Karpas-422 (cell line): ENCODE measurements around the gene UST. TPM values are rescaled to one million over a fixed set of nuclear protein-coding genes. Genes with fewer than 3 reads are reported as not detected.

Experiments
- DNase-seq: peaks from one replicate; pipeline ENCODE4 v3.0.0-alpha.2; 2015
- H2AFZ ChIP-seq: fragments of 200-600 bp; sonication (generic); 2 replicates; pipeline ENCODE4 v1.6.1; 2014; ENCODE audit warnings: antibody characterized with exemption, low read length, mixed read lengths
- H3K27ac ChIP-seq: fragments of 200-600 bp; sonication (generic); 2 replicates; pipeline ENCODE4 v1.5.1; 2014; ENCODE audit warnings: mild to moderate bottlenecking, low read length, moderate library complexity
- H3K27me3 ChIP-seq: fragments of 200-600 bp; sonication (generic); 2 replicates; pipeline ENCODE4 v1.6.1; 2014; ENCODE audit warnings: low read length, mixed read lengths
- H3K36me3 ChIP-seq: fragments of 200-600 bp; sonication (generic); 2 replicates; pipeline ENCODE4 v1.6.1; 2014; ENCODE audit warnings: low read length, mixed read lengths; ENCODE audit not compliant: insufficient read depth
- H3K4me1 ChIP-seq: fragments of 200-600 bp; sonication (generic); 2 replicates; pipeline ENCODE4 v1.6.1; 2014; ENCODE audit warnings: mild to moderate bottlenecking, low read length, mixed read lengths
- H3K4me2 ChIP-seq: fragments of 200-600 bp; sonication (generic); 2 replicates; pipeline ENCODE4 v1.6.1; 2014; ENCODE audit warnings: low read length, low read depth, mild to moderate bottlenecking; ENCODE audit not compliant: poor library complexity, severe bottlenecking
- H3K4me3 ChIP-seq: fragments of 200-600 bp; sonication (generic); 2 replicates; pipeline ENCODE4 v1.5.1; 2014; ENCODE audit warnings: mild to moderate bottlenecking, antibody characterized with exemption, low read length, mixed read lengths
- H3K79me2 ChIP-seq: fragments of 200-600 bp; sonication (generic); 2 replicates; pipeline ENCODE4 v1.6.1; 2014; ENCODE audit warnings: mild to moderate bottlenecking, low read length, mixed read lengths
- H3K9ac ChIP-seq: fragments of 200-600 bp; sonication (generic); 2 replicates; pipeline ENCODE4 v1.6.0; 2014; ENCODE audit warnings: low read length
- H3K9me2 ChIP-seq: fragments of 200-600 bp; sonication (generic), shearing (Covaris generic); replicated peaks from 2 replicates; pipeline ENCODE4 v1.6.0; 2014; ENCODE audit warnings: mild to moderate bottlenecking, low read length, moderate library complexity; ENCODE audit not compliant: insufficient read depth
- H3K9me3 ChIP-seq: fragments of 300-700, 200-600 bp; sonication (generic); 2 replicates; pipeline ENCODE4 v1.6.1; 2014; ENCODE audit warnings: low read length, mixed read lengths
- H4K20me1 ChIP-seq: fragments of 200-600 bp; sonication (generic); 2 replicates; pipeline ENCODE4 v1.6.1; 2014; ENCODE audit warnings: mild to moderate bottlenecking, antibody characterized with exemption, low read length, low read depth; ENCODE audit not compliant: insufficient read depth
- total RNA-seq: library from RNA; depleted of rRNA; stranded (reverse); fragments of >200 nt; shearing (Covaris generic); gene quantifications from 2 replicates; pipeline ENCODE4 v1.2.3, GENCODE V29; 2014; ENCODE audit warnings: low replicate concordance

Gene UST
- total RNA-seq, 1 experiment from 2014 or later: 0.15 TPM

GRCh38 chr6:148824291-148824690 lies 77.5 kb downstream of the UST start:
- H3K4me2 ChIP-seq: no peak overlapping the region
- H4K20me1 ChIP-seq: no peaks in the 10 kb centered on the region

GRCh38 chr6:148824960-148825359 lies 78.1 kb downstream of the UST start:
- no peak for DNase-seq
- no peaks in the 10 kb centered on the region for H3K9me3 ChIP-seq

More at GRCh38 chr6:148824291-148824690, 77.5 kb downstream of the UST start:
- Histone ChIP-seq H3K9ac (no peak overlapping the region), H2AFZ (no peak overlapping the region), H3K9me3 (no peaks in the 10 kb centered on the region), H3K9me2 (no peaks in the 10 kb centered on the region), H3K27ac (no peak overlapping the region), H3K36me3 (no peaks in the 10 kb centered on the region), H3K79me2 (no peaks in the 10 kb centered on the region), H3K4me1 (no peaks in the 10 kb centered on the region), H3K4me3 (no peak overlapping the region), H3K27me3 (no peaks in the 10 kb centered on the region)
- no peak for DNase-seq

GRCh38 chr6:148825492-148825891 lies 78.7 kb downstream of the UST start:
- DNase-seq: no peak
- no peaks in the 10 kb centered on the region for H3K27me3 ChIP-seq
- no peaks in the 10 kb centered on the region for H3K36me3 ChIP-seq
- no peaks in the 10 kb centered on the region for H3K9me3 ChIP-seq
- no peaks in the 10 kb centered on the region for H4K20me1 ChIP-seq
- H3K4me1 ChIP-seq: no peaks in the 10 kb centered on the region
- no peaks in the 10 kb centered on the region for H3K9me2 ChIP-seq
- no peak overlapping the region for H2AFZ ChIP-seq
- no peak overlapping the region for H3K4me3 ChIP-seq
- no peak overlapping the region for H3K27ac ChIP-seq
- no peaks in the 10 kb centered on the region for H3K79me2 ChIP-seq
- no peak overlapping the region for H3K9ac ChIP-seq
- no peak overlapping the region for H3K4me2 ChIP-seq

More at GRCh38 chr6:148824960-148825359, 78.1 kb downstream of the UST start:
- no peak overlapping the region for H3K4me2 ChIP-seq
- no peak overlapping the region for H3K9ac ChIP-seq
- H3K4me3 ChIP-seq: no peak overlapping the region
- no peaks in the 10 kb centered on the region for H3K9me2 ChIP-seq
- H4K20me1 ChIP-seq: no peaks in the 10 kb centered on the region
- no peaks in the 10 kb centered on the region for H3K79me2 ChIP-seq
- H3K4me1 ChIP-seq: no peaks in the 10 kb centered on the region
- H2AFZ ChIP-seq: no peak overlapping the region
- H3K27me3 ChIP-seq: no peaks in the 10 kb centered on the region
- H3K27ac ChIP-seq: no peak overlapping the region
- no peaks in the 10 kb centered on the region for H3K36me3 ChIP-seq

GRCh38 chr6:148827416-148828045 lies 80.7 kb downstream of the UST start:
- Histone ChIP-seq H3K27me3 (no peaks in the 10 kb centered on the region), H3K9ac (no peak overlapping the region), H4K20me1 (no peaks in the 10 kb centered on the region), H3K4me2 (no peak overlapping the region), H3K79me2 (no peaks in the 10 kb centered on the region), H3K4me1 (no peaks in the 10 kb centered on the region), H2AFZ (no peak overlapping the region), H3K9me2 (no peaks in the 10 kb centered on the region), H3K4me3 (no peak overlapping the region), H3K36me3 (no peaks in the 10 kb centered on the region), H3K9me3 (no peaks in the 10 kb centered on the region), H3K27ac (no peak overlapping the region)
- DNase-seq: no peak

- Histone ChIP-seq H3K9me2 (no peaks in the 10 kb centered on the region), H3K9me3 (no peaks in the 10 kb centered on the region), H3K27me3 (no peaks in the 10 kb centered on the region), H3K27ac (no peak overlapping the region), H3K9ac (no peak overlapping the region), H3K4me1 (no peaks in the 10 kb centered on the region), H4K20me1 (no peaks in the 10 kb centered on the region), H3K4me3 (no peak overlapping the region), H3K36me3 (no peaks in the 10 kb centered on the region), H3K79me2 (no peaks in the 10 kb centered on the region), H3K4me2 (no peak overlapping the region), H2AFZ (no peak overlapping the region)
- DNase-seq: no peak
Measured at GRCh38 chr6:148828047-148828446, 81.2 kb downstream of the UST start.

GRCh38 chr6:148829415-148830101 lies 82.7 kb downstream of the UST start:
- no peaks in the 10 kb centered on the region for H3K4me1 ChIP-seq
- no peak for DNase-seq
- H3K27ac ChIP-seq: no peak overlapping the region
- H2AFZ ChIP-seq: no peak overlapping the region
- H3K27me3 ChIP-seq: no peaks in the 10 kb centered on the region
- H3K9ac ChIP-seq: no peak overlapping the region
- H3K79me2 ChIP-seq: no peaks in the 10 kb centered on the region
- no peak overlapping the region for H3K4me3 ChIP-seq
- H3K4me2 ChIP-seq: no peak overlapping the region
- H3K9me3 ChIP-seq: no peaks in the 10 kb centered on the region
- no peaks in the 10 kb centered on the region for H3K9me2 ChIP-seq
- no peaks in the 10 kb centered on the region for H3K36me3 ChIP-seq
- H4K20me1 ChIP-seq: no peaks in the 10 kb centered on the region

- H3K4me3 ChIP-seq: no peak overlapping the region
- H2AFZ ChIP-seq: no peak overlapping the region
- H3K36me3 ChIP-seq: no peaks in the 10 kb centered on the region
- no peaks in the 10 kb centered on the region for H3K9me2 ChIP-seq
- H3K9ac ChIP-seq: no peak overlapping the region
- no peak overlapping the region for H3K27ac ChIP-seq
- no peak overlapping the region for H3K4me2 ChIP-seq
- H4K20me1 ChIP-seq: no peaks in the 10 kb centered on the region
- H3K27me3 ChIP-seq: no peaks in the 10 kb centered on the region
- H3K9me3 ChIP-seq: no peaks in the 10 kb centered on the region
- no peaks in the 10 kb centered on the region for H3K4me1 ChIP-seq
- no peak for DNase-seq
- no peaks in the 10 kb centered on the region for H3K79me2 ChIP-seq
Measured at GRCh38 chr6:148830614-148831013, 83.8 kb downstream of the UST start.

- no peaks in the 10 kb centered on the region for H3K9me2 ChIP-seq
- no peaks in the 10 kb centered on the region for H3K36me3 ChIP-seq
- no peak overlapping the region for H3K4me2 ChIP-seq
- no peak overlapping the region for H3K27ac ChIP-seq
- no peak for DNase-seq
- no peaks in the 10 kb centered on the region for H4K20me1 ChIP-seq
- no peaks in the 10 kb centered on the region for H3K9me3 ChIP-seq
- no peak overlapping the region for H3K9ac ChIP-seq
- no peaks in the 10 kb centered on the region for H3K4me1 ChIP-seq
- H3K4me3 ChIP-seq: no peak overlapping the region
- no peaks in the 10 kb centered on the region for H3K79me2 ChIP-seq
- H3K27me3 ChIP-seq: no peaks in the 10 kb centered on the region
- H2AFZ ChIP-seq: no peak overlapping the region
Measured at GRCh38 chr6:148831064-148831463, 84.2 kb downstream of the UST start.
